ENCODE results near the gene ATG7. TPM values are rescaled to one million over a fixed set of nuclear protein-coding genes. Genes with fewer than 3 reads are reported as not detected.

The ATG7 gene
- total and polyA plus RNA-seq, 4 donors, result 7.4 to 53.8 (median 15.6) TPM

DNA sequence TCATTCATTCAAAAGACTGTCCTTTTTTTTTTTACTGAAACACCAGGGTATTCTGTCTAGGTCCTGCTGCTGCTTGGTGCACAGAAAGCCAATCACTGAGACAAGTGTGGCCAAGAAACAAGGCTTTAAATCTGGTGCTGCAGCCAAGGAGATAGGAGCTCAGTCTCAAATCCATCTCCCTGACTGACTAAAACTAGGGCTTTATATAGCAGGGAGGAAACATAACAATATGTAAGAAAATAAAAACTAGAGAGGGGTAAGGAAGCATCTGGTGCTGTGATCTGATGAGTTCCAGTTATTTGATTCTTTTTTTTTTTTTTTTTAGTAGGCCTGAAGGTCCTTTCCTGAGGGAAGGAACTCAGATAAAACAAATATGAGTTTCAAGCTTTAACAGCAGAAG is 139.8 kb downstream of the ATG7 start:
- no peak overlapping the region for H3K9ac ChIP-seq (ENCODE audit: low read depth in 1 of 2, low read length in 2 of 2)
- H3K36me3 ChIP-seq (ENCODE audit: control insufficient read depth in 4 of 4, insufficient read depth in 3 of 4, low read depth in 1 of 4, low read length in 3 of 4), result no peaks in the 10 kb centered on the region
- TF ChIP-seq FOXA1 (IDR thresholded peaks at IDR 0.05) (no peak), RXRA (IDR thresholded peaks at IDR 0.05) (no peak), GABPA (IDR thresholded peaks at IDR 0.05 in 1 of 2, conservative IDR thresholded peaks at IDR 0.05 in 1 of 2) (no peak), HNF4A (conservative IDR thresholded peaks at IDR 0.05) (no peak)
- TF ChIP-seq, protein P1, sequence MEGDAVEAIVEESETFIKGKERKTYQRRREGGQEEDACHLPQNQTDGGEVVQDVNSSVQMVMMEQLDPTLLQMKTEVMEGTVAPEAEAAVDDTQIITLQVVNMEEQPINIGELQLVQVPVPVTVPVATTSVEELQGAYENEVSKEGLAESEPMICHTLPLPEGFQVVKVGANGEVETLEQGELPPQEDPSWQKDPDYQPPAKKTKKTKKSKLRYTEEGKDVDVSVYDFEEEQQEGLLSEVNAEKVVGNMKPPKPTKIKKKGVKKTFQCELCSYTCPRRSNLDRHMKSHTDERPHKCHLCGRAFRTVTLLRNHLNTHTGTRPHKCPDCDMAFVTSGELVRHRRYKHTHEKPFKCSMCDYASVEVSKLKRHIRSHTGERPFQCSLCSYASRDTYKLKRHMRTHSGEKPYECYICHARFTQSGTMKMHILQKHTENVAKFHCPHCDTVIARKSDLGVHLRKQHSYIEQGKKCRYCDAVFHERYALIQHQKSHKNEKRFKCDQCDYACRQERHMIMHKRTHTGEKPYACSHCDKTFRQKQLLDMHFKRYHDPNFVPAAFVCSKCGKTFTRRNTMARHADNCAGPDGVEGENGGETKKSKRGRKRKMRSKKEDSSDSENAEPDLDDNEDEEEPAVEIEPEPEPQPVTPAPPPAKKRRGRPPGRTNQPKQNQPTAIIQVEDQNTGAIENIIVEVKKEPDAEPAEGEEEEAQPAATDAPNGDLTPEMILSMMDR (IDR thresholded peaks at IDR 0.05; ENCODE audit: low read depth, low read length, missing input control), result no peak
- H3K27ac ChIP-seq (ENCODE audit: low read depth in 1 of 2, low read length in 2 of 2), result no peak overlapping the region
- H3K4me1 ChIP-seq (ENCODE audit: control insufficient read depth in 4 of 4, insufficient read depth in 4 of 4, low read length in 3 of 4), result no peaks in the 10 kb centered on the region
- H3K4me3 ChIP-seq (ENCODE audit: low read depth in 1 of 3, low read length in 3 of 3), result no peak overlapping the region
- H3K9me3 ChIP-seq (ENCODE audit: control insufficient read depth in 4 of 4, low read length in 3 of 4), result peaks cover 0 to 4% (median 1%) of the 10 kb centered on the region in 4 donors
- H3K27me3 ChIP-seq (ENCODE audit: control insufficient read depth in 4 of 4, insufficient read depth in 4 of 4, low read length in 3 of 4), result no peaks in the 10 kb centered on the region
- no peak for DNase-seq (ENCODE audit: low spot score)

DNA sequence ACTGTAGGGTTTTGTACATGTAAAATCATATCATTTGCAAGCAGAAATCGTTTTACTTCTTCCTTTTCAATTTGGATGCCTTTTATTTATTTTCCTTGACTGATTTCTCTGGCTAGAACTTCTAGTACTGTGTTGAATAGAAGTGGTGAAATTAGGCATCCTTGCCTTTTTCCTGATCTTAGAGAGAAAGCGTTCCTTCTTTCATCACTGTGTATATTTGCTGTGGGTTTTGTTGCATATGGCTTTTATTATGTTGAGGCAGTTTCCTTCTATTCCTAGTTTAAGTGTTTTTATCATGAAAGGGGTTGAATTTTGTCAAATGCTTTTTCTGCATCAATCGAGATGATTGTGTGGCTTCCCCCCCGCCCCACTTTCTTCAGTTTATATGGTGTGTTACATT is 140.9 kb downstream of the ATG7 start:
- WGBS, result 93% methylated on average over 4 of the region's 4 CpGs

More for the DNA sequence above, 140.9 kb downstream of the ATG7 start:
- TF ChIP-seq HNF4A (conservative IDR thresholded peaks at IDR 0.05), result no peak
- TF ChIP-seq, protein P2, sequence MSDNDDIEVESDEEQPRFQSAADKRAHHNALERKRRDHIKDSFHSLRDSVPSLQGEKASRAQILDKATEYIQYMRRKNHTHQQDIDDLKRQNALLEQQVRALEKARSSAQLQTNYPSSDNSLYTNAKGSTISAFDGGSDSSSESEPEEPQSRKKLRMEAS (IDR thresholded peaks at IDR 0.05), result no peak
- no peak for TF ChIP-seq GABPA (IDR thresholded peaks at IDR 0.05 in 1 of 2, conservative IDR thresholded peaks at IDR 0.05 in 1 of 2)
- TF ChIP-seq FOXA1 (IDR thresholded peaks at IDR 0.05), result no peak
- TF ChIP-seq RXRA (IDR thresholded peaks at IDR 0.05), result no peak
- TF ChIP-seq ZBTB33 (IDR thresholded peaks at IDR 0.05), result no peak
- TF ChIP-seq JUND (IDR thresholded peaks at IDR 0.05), result no peak
- TF ChIP-seq TAF1 (conservative IDR thresholded peaks at IDR 0.05), result no peak
- TF ChIP-seq EGR1 (IDR thresholded peaks at IDR 0.05; ENCODE audit: low read depth in 2 of 2), result no peak
- no peak for TF ChIP-seq SP1 (IDR thresholded peaks at IDR 0.05)
- no peak for TF ChIP-seq NR2F2 (IDR thresholded peaks at IDR 0.05)
- TF ChIP-seq RAD21 (IDR thresholded peaks at IDR 0.05), result no peak
- TF ChIP-seq HNF4G (IDR thresholded peaks at IDR 0.05), result no peak
- TF ChIP-seq, protein P1 (IDR thresholded peaks at IDR 0.05; ENCODE audit: low read depth, low read length, missing input control), result no peak
- no peak for TF ChIP-seq ATF3 (IDR thresholded peaks at IDR 0.05)
- TF ChIP-seq FOXA2 (IDR thresholded peaks at IDR 0.05), result no peak
- no peak for TF ChIP-seq YY1 (IDR thresholded peaks at IDR 0.05)
- TF ChIP-seq, protein P3, sequence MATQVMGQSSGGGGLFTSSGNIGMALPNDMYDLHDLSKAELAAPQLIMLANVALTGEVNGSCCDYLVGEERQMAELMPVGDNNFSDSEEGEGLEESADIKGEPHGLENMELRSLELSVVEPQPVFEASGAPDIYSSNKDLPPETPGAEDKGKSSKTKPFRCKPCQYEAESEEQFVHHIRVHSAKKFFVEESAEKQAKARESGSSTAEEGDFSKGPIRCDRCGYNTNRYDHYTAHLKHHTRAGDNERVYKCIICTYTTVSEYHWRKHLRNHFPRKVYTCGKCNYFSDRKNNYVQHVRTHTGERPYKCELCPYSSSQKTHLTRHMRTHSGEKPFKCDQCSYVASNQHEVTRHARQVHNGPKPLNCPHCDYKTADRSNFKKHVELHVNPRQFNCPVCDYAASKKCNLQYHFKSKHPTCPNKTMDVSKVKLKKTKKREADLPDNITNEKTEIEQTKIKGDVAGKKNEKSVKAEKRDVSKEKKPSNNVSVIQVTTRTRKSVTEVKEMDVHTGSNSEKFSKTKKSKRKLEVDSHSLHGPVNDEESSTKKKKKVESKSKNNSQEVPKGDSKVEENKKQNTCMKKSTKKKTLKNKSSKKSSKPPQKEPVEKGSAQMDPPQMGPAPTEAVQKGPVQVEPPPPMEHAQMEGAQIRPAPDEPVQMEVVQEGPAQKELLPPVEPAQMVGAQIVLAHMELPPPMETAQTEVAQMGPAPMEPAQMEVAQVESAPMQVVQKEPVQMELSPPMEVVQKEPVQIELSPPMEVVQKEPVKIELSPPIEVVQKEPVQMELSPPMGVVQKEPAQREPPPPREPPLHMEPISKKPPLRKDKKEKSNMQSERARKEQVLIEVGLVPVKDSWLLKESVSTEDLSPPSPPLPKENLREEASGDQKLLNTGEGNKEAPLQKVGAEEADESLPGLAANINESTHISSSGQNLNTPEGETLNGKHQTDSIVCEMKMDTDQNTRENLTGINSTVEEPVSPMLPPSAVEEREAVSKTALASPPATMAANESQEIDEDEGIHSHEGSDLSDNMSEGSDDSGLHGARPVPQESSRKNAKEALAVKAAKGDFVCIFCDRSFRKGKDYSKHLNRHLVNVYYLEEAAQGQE (IDR thresholded peaks at IDR 0.05), result no peak
- DNase-seq (ENCODE audit: low spot score), result no peak
- H3K27me3 ChIP-seq (ENCODE audit: control insufficient read depth in 4 of 4, insufficient read depth in 4 of 4, low read length in 3 of 4), result no peaks in the 10 kb centered on the region
- no peak overlapping the region for H3K4me3 ChIP-seq (ENCODE audit: low read depth in 1 of 3, low read length in 3 of 3)
- H3K9me3 ChIP-seq (ENCODE audit: control insufficient read depth in 4 of 4, low read length in 3 of 4), result peaks cover 0 to 4% (median 1%) of the 10 kb centered on the region in 4 donors
- no peak overlapping the region for H3K27ac ChIP-seq (ENCODE audit: low read depth in 1 of 2, low read length in 2 of 2)
- no peaks in the 10 kb centered on the region for H3K4me1 ChIP-seq (ENCODE audit: control insufficient read depth in 4 of 4, insufficient read depth in 4 of 4, low read length in 3 of 4)
- H3K36me3 ChIP-seq (ENCODE audit: control insufficient read depth in 4 of 4, insufficient read depth in 3 of 4, low read depth in 1 of 4, low read length in 3 of 4), result no peaks in the 10 kb centered on the region
- H3K9ac ChIP-seq (ENCODE audit: low read depth in 1 of 2, low read length in 2 of 2), result no peak overlapping the region
